ENCODE measurements around the gene RRP8. TPM values are rescaled to one million over a fixed set of nuclear protein-coding genes. Genes with fewer than 3 reads are reported as not detected.
A peak's percentile ranks its signal among the peaks of the same experiment; 100 is the strongest.

RRP8 gene
- total and polyA plus RNA-seq, 2 donors from 2014 or later, result 23.4 to 29.8 TPM

- Histone ChIP-seq H3K4me1 (ENCODE audit: control insufficient read depth in 2 of 3, insufficient read depth in 2 of 3, low read depth in 1 of 3, low read length in 3 of 3) (peaks cover 0 to 2% (median 0%) of the 10 kb centered on the region in 3 donors), H3K36me3 (ENCODE audit: control insufficient read depth in 2 of 3, insufficient read depth in 3 of 3, low read length in 3 of 3) (peaks cover 2 to 7% (median 6%) of the 10 kb centered on the region in 3 donors), H3K4me3 (ENCODE audit: low read length in 3 of 3) (no peak overlapping the region), H3K27ac (ENCODE audit: low read depth in 2 of 2, low read length in 2 of 2) (no peak overlapping the region), H3K27me3 (ENCODE audit: control insufficient read depth, insufficient read depth, low read length) (no peaks in the 10 kb centered on the region), H3K9me3 (ENCODE audit: control insufficient read depth in 2 of 3, insufficient read depth in 1 of 3, low read length in 3 of 3) (no peaks in the 10 kb centered on the region), H3K9ac (ENCODE audit: low read length in 3 of 3) (no peak overlapping the region)
- no peak for FAIRE-seq
- TF ChIP-seq, protein P1, sequence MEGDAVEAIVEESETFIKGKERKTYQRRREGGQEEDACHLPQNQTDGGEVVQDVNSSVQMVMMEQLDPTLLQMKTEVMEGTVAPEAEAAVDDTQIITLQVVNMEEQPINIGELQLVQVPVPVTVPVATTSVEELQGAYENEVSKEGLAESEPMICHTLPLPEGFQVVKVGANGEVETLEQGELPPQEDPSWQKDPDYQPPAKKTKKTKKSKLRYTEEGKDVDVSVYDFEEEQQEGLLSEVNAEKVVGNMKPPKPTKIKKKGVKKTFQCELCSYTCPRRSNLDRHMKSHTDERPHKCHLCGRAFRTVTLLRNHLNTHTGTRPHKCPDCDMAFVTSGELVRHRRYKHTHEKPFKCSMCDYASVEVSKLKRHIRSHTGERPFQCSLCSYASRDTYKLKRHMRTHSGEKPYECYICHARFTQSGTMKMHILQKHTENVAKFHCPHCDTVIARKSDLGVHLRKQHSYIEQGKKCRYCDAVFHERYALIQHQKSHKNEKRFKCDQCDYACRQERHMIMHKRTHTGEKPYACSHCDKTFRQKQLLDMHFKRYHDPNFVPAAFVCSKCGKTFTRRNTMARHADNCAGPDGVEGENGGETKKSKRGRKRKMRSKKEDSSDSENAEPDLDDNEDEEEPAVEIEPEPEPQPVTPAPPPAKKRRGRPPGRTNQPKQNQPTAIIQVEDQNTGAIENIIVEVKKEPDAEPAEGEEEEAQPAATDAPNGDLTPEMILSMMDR (IDR thresholded peaks at IDR 0.05; ENCODE audit: borderline replicate concordance, extremely low read depth, insufficient read depth), result no peak
- intact Hi-C loops (cut with DNase I), result no loop called here
- DNase-seq, result no peak
Measured at GRCh38 chr11:6627762-6628241, 24.4 kb upstream of the RRP8 start.

GRCh38 chr11:6626971-6627761 is 23.8 kb upstream of the RRP8 start:
- Histone ChIP-seq H3K4me3 (ENCODE audit: low read length in 3 of 3) (no peak overlapping the region), H3K9ac (ENCODE audit: low read length in 3 of 3) (no peak overlapping the region), H3K27ac (ENCODE audit: low read depth in 2 of 2, low read length in 2 of 2) (no peak overlapping the region), H3K9me3 (ENCODE audit: control insufficient read depth in 2 of 3, insufficient read depth in 1 of 3, low read length in 3 of 3) (no peaks in the 10 kb centered on the region), H3K4me1 (ENCODE audit: control insufficient read depth in 2 of 3, insufficient read depth in 2 of 3, low read depth in 1 of 3, low read length in 3 of 3) (peaks cover 0 to 2% (median 0%) of the 10 kb centered on the region in 3 donors), H3K36me3 (ENCODE audit: control insufficient read depth in 2 of 3, insufficient read depth in 3 of 3, low read length in 3 of 3) (peaks cover 2 to 7% (median 3%) of the 10 kb centered on the region in 3 donors), H3K27me3 (ENCODE audit: control insufficient read depth, insufficient read depth, low read length) (no peaks in the 10 kb centered on the region)
- FAIRE-seq, result no peak
- peak in 1 of 5 donors; percentile 51 for DNase-seq
- TF ChIP-seq, protein P1 (IDR thresholded peaks at IDR 0.05; ENCODE audit: borderline replicate concordance, extremely low read depth, insufficient read depth), result no peak
- intact Hi-C loops (cut with DNase I), result no loop called here

DNA sequence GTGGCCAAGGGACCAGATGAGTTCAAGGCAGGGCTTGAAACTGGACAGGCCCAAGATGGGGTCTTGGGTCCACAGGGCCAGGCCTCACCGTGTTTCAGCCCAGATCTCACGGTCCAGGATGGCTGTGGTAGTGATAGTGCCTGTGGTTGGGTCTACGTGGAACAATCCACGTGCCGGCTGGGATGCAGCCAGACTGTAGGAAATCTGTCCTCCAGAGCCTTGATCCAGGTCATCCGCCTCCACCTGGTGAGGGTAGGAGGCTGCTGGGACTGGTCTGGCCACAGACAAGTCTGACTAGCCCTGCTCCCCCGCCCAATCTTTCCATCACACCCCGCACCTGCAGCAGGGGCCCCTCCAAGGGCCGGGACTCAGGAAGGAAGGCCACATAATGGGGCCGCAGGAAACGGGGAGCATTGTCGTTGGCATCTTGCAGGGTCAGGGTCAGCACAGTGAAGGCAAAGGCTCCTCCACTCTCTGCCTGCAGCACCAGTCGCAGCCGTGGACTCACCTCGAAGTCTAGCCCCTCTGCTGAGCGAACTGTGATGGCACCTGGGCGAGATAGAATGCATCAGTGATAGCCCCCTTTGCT is 22.5 kb upstream of the RRP8 start:
- H3K27me3 ChIP-seq (ENCODE audit: control insufficient read depth, insufficient read depth, low read length), result no peaks in the 10 kb centered on the region
- H3K9me3 ChIP-seq (ENCODE audit: control insufficient read depth in 2 of 3, insufficient read depth in 1 of 3, low read length in 3 of 3), result no peaks in the 10 kb centered on the region
- no peak overlapping the region for H3K9ac ChIP-seq (ENCODE audit: low read length in 3 of 3)
- no peak for FAIRE-seq
- intact Hi-C loops (cut with DNase I), result no loop called here
- H3K27ac ChIP-seq (ENCODE audit: low read depth in 2 of 2, low read length in 2 of 2), result no peak overlapping the region
- TF ChIP-seq, protein P1 (IDR thresholded peaks at IDR 0.05; ENCODE audit: borderline replicate concordance, extremely low read depth, insufficient read depth), result no peak
- DNase-seq, result peak in 1 of 5 donors; percentile 60
- H3K36me3 ChIP-seq (ENCODE audit: control insufficient read depth in 2 of 3, insufficient read depth in 3 of 3, low read length in 3 of 3), result peaks cover 2 to 7% (median 3%) of the 10 kb centered on the region in 3 donors
- no peak overlapping the region for H3K4me3 ChIP-seq (ENCODE audit: low read length in 3 of 3)
- H3K4me1 ChIP-seq (ENCODE audit: control insufficient read depth in 2 of 3, insufficient read depth in 2 of 3, low read depth in 1 of 3, low read length in 3 of 3), result peaks cover 0 to 2% (median 0%) of the 10 kb centered on the region in 3 donors
